Activated CD4-positive, alpha-beta T cell treated with anti-CD3 and anti-CD28 coated beads, Interleukin-2, amount 10 ng/mL, durations not matched to agents 7 days and 5 days (primary cell): ENCODE results near the gene VWA1. TPM values are rescaled to one million over a fixed set of nuclear protein-coding genes. Genes with fewer than 3 reads are reported as not detected.
A peak's percentile ranks its signal among the peaks of the same experiment; 100 is the strongest.
"Not testable (repeated sequence)": the region's sequence is repeated elsewhere in the genome, so short reads cannot be mapped to it uniquely, and the experiment has no call there.

ENCODE experiments used
- CTCF ChIA-PET: fragments of 350-600 bp; sonication (Branson Sonifier 250); formaldehyde crosslinking; loops from one replicate; lab custom pipeline; 2021; ENCODE audit warnings: antibody characterized with exemption; lab: Charles Lee
- POLR2A ChIA-PET: fragments of 350-600 bp; sonication (Branson Sonifier 250); formaldehyde crosslinking; loops from one replicate; lab custom pipeline; 2021; ENCODE audit warnings: antibody characterized with exemption; lab: Charles Lee
- DNase-seq: peaks from one replicate; pipeline ENCODE4 v3.0.0-alpha.2; 2020
- H3K27ac Mint-ChIP-seq: one replicate; pipeline ENCODE4 v1.8.0; 2021; ENCODE audit warnings: mild to moderate bottlenecking, moderate library complexity, mixed read lengths
- H3K27me3 Mint-ChIP-seq: one replicate; pipeline ENCODE4 v1.8.0; 2021; ENCODE audit warnings: mixed read lengths
- H3K36me3 Mint-ChIP-seq: one replicate; pipeline ENCODE4 v1.8.0; 2021; ENCODE audit warnings: low read depth, mixed read lengths
- H3K4me1 Mint-ChIP-seq: one replicate; pipeline ENCODE4 v1.8.0; 2021; ENCODE audit warnings: mixed read lengths
- H3K4me3 Mint-ChIP-seq: one replicate; pipeline ENCODE4 v1.8.0; 2021; ENCODE audit warnings: mild to moderate bottlenecking, moderate library complexity, mixed read lengths
- H3K9me3 Mint-ChIP-seq: one replicate; pipeline ENCODE4 v1.8.0; 2021; ENCODE audit warnings: mixed read lengths
- total RNA-seq, 2 experiments: library from RNA; stranded (reverse); gene quantifications; one replicate each; pipeline ENCODE4 v1.2.3, GENCODE V29; 2021

Gene VWA1
- total RNA-seq, 2 experiments from 2014 or later = 0.10 to 0.12 TPM

GRCh38 chr1:1398677-1399186 is 36.8 kb upstream of the VWA1 start:
- Mint-ChIP-seq H3K4me1 (peaks cover 51% of the 10 kb centered on the region), H3K9me3 (no peaks in the 10 kb centered on the region), H3K4me3 (peak overlapping the region; percentile 80), H3K36me3 (peaks cover 59% of the 10 kb centered on the region), H3K27me3 (no peaks in the 10 kb centered on the region), H3K27ac (peak overlapping the region; percentile 89)
- no peak for DNase-seq
- ChIA-PET CTCF (interaction anchor here (0.7 to 3.0 kb wide), 17 partner anchors 8 to 378 kb away, joined by 3 to 17 read pairs (median 4); partner anchors contain the start of genes AURKAIP1 and MRPL20), POLR2A (interaction anchor here (1.0 kb wide), 1 partner anchor 24 kb away, joined by 4 read pairs; the partner anchor contains the start of gene AURKAIP1)

GRCh38 chr1:1399187-1399871 is 36.2 kb upstream of the VWA1 start, which contains the start of gene CCNL2:
CCNL2 (minus strand) TSS chr1:1399335; CDS start chr1:1399306, 29 bp downstream.
- DNase-seq = peak; percentile 99
- H3K36me3 Mint-ChIP-seq = peaks cover 56% of the 10 kb centered on the region
- CTCF ChIA-PET = interaction anchor here (0.7 to 3.0 kb wide), 20 partner anchors 8 to 378 kb away, joined by 3 to 17 read pairs (median 4); partner anchors contain the start of genes AURKAIP1 and MRPL20

GRCh38 chr1:1399872-1400575 is 35.5 kb upstream of the VWA1 start:
- ChIA-PET POLR2A (no interaction called here), CTCF (interaction anchor here (1.2 to 2.3 kb wide), 6 partner anchors 15 to 41 kb away, joined by 3 to 10 read pairs (median 6); partner anchors contain the start of gene AURKAIP1)
- Mint-ChIP-seq H3K36me3 (peaks cover 53% of the 10 kb centered on the region), H3K4me1 (peaks cover 53% of the 10 kb centered on the region), H3K4me3 (peak overlapping the region; percentile 80), H3K9me3 (no peaks in the 10 kb centered on the region), H3K27me3 (no peaks in the 10 kb centered on the region), H3K27ac (peak overlapping the region; percentile 91)
- peak; percentile 26 for DNase-seq

More at GRCh38 chr1:1399187-1399871, 36.2 kb upstream of the VWA1 start, which contains the start of gene CCNL2:
- peak within 1 kb of the TSS; percentile 91 for H3K27ac Mint-ChIP-seq
- no peaks in the 10 kb centered on the region for H3K27me3 Mint-ChIP-seq
- peak within 1 kb of the TSS; percentile 80 for H3K4me3 Mint-ChIP-seq
- POLR2A ChIA-PET = interaction anchor here (1.0 kb wide), 1 partner anchor 24 kb away, joined by 4 read pairs; the partner anchor contains the start of gene AURKAIP1
- H3K9me3 Mint-ChIP-seq = no peaks in the 10 kb centered on the region
- peaks cover 51% of the 10 kb centered on the region for H3K4me1 Mint-ChIP-seq

- H3K36me3 Mint-ChIP-seq = peaks cover 52% of the 10 kb centered on the region
- H3K27ac Mint-ChIP-seq = peak overlapping the region; percentile 91
- H3K9me3 Mint-ChIP-seq = no peaks in the 10 kb centered on the region
- DNase-seq = no peak
- H3K27me3 Mint-ChIP-seq = no peaks in the 10 kb centered on the region
- CTCF ChIA-PET = interaction anchor here (1.2 to 2.3 kb wide), 6 partner anchors 14 to 40 kb away, joined by 3 to 10 read pairs (median 6); partner anchors contain the start of gene AURKAIP1
- peaks cover 54% of the 10 kb centered on the region for H3K4me1 Mint-ChIP-seq
- POLR2A ChIA-PET = no interaction called here
- H3K4me3 Mint-ChIP-seq = peak overlapping the region; percentile 80
Measured at GRCh38 chr1:1400576-1401456, 34.7 kb upstream of the VWA1 start.

- no peak for DNase-seq
- ChIA-PET CTCF (interaction anchor here (0.6 kb wide), 1 partner anchor 406 kb away, joined by 3 read pairs; no protein-coding TSS in a partner anchor), POLR2A (no interaction called here)
- Mint-ChIP-seq H3K27me3 (no peaks in the 10 kb centered on the region), H3K36me3 (peaks cover 55% of the 10 kb centered on the region), H3K4me1 (peaks cover 61% of the 10 kb centered on the region), H3K4me3 (peak overlapping the region; percentile 80), H3K27ac (peak overlapping the region; percentile 74), H3K9me3 (no peaks in the 10 kb centered on the region)
Measured at GRCh38 chr1:1401457-1402010, 34.0 kb upstream of the VWA1 start.

GRCh38 chr1:1402072-1402900 is 33.2 kb upstream of the VWA1 start:
- Mint-ChIP-seq H3K4me3 (peak overlapping the region; percentile 80), H3K9me3 (no peaks in the 10 kb centered on the region), H3K36me3 (peaks cover 57% of the 10 kb centered on the region), H3K27me3 (no peaks in the 10 kb centered on the region), H3K4me1 (peaks cover 60% of the 10 kb centered on the region), H3K27ac (no peak overlapping the region)
- ChIA-PET CTCF (interaction anchor here (0.6 to 1.3 kb wide), 2 partner anchors 31 to 405 kb away, joined by 3 to 4 read pairs; no protein-coding TSS in a partner anchor), POLR2A (no interaction called here)
- peak; percentile 46 for DNase-seq

- Mint-ChIP-seq H3K27ac (peak overlapping the region; percentile 37), H3K36me3 (peaks cover 51% of the 10 kb centered on the region), H3K4me1 (peaks cover 53% of the 10 kb centered on the region)
- H3K4me3 Mint-ChIP-seq, H3K27me3 Mint-ChIP-seq, DNase-seq, POLR2A ChIA-PET, H3K9me3 Mint-ChIP-seq: not testable (repeated sequence)
- CTCF ChIA-PET = interaction anchor here (1.3 kb wide), 1 partner anchor 31 kb away, joined by 4 read pairs; no protein-coding TSS in a partner anchor
Measured at GRCh38 chr1:1402901-1403392, 32.5 kb upstream of the VWA1 start.

- Mint-ChIP-seq H3K4me3 (no peak overlapping the region), H3K9me3 (no peaks in the 10 kb centered on the region), H3K27me3 (no peaks in the 10 kb centered on the region), H3K27ac (no peak overlapping the region), H3K4me1 (peaks cover 54% of the 10 kb centered on the region), H3K36me3 (peaks cover 47% of the 10 kb centered on the region)
- ChIA-PET POLR2A (no interaction called here), CTCF (interaction anchor here (1.3 kb wide), 1 partner anchor 32 kb away, joined by 4 read pairs; no protein-coding TSS in a partner anchor)
- DNase-seq = no peak
Measured at GRCh38 chr1:1403653-1404052, 31.8 kb upstream of the VWA1 start.

GRCh38 chr1:1406101-1406820 is 29.2 kb upstream of the VWA1 start:
- DNase-seq = no peak
- Mint-ChIP-seq H3K4me3 (peak overlapping the region; percentile 82), H3K27me3 (no peaks in the 10 kb centered on the region), H3K36me3 (peaks cover 40% of the 10 kb centered on the region), H3K9me3 (no peaks in the 10 kb centered on the region), H3K4me1 (peaks cover 44% of the 10 kb centered on the region), H3K27ac (peak overlapping the region; percentile 93)
- ChIA-PET CTCF (interaction anchor here (1.8 to 2.0 kb wide), 2 partner anchors 8 to 34 kb away, joined by 6 to 14 read pairs; partner anchors contain the start of gene CCNL2), POLR2A (no interaction called here)
